C4-2B (cell line): ENCODE measurements around the gene NUDCD3.

Source experiments
- H3K27ac ChIP-seq: fragments of 450-650 bp; 2 replicates; pipeline ENCODE4 v1.5.1; 2017
- ZFX ChIP-seq: fragments of 450-650 bp; IDR thresholded peaks from 2 replicates; pipeline ENCODE4 v1.6.1; 2017
- TF ChIP-seq, protein P1 (sequence below): fragments of 450-650 bp; conservative IDR thresholded peaks from 2 replicates; pipeline ENCODE4 v1.5.1; 2017; ENCODE audit warnings: mild to moderate bottlenecking

NUDCD3 gene

DNA sequence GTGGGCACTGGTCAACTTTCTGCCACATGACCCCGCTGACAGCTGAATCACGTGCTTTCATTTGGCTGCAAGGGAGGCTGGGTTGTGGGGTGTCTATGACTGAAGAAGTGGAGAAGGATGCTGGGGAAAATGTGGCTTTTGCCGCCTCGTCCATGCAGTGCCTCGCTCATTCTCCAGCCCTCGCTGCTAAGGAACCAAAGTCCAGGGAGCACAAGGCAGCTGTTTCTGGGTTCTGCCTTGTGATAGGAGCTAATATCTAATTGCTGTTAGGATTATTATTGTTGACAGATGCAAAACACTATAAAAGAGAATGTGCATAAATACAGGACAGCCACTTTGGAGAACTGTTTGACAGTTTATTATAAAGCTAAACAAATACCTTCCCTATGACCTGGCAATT, 160.1 kb downstream of the NUDCD3 start:
- H3K27ac ChIP-seq, result no peak overlapping the region
- TF ChIP-seq, protein P1, sequence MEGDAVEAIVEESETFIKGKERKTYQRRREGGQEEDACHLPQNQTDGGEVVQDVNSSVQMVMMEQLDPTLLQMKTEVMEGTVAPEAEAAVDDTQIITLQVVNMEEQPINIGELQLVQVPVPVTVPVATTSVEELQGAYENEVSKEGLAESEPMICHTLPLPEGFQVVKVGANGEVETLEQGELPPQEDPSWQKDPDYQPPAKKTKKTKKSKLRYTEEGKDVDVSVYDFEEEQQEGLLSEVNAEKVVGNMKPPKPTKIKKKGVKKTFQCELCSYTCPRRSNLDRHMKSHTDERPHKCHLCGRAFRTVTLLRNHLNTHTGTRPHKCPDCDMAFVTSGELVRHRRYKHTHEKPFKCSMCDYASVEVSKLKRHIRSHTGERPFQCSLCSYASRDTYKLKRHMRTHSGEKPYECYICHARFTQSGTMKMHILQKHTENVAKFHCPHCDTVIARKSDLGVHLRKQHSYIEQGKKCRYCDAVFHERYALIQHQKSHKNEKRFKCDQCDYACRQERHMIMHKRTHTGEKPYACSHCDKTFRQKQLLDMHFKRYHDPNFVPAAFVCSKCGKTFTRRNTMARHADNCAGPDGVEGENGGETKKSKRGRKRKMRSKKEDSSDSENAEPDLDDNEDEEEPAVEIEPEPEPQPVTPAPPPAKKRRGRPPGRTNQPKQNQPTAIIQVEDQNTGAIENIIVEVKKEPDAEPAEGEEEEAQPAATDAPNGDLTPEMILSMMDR, result no peak
- no peak for TF ChIP-seq ZFX

DNA sequence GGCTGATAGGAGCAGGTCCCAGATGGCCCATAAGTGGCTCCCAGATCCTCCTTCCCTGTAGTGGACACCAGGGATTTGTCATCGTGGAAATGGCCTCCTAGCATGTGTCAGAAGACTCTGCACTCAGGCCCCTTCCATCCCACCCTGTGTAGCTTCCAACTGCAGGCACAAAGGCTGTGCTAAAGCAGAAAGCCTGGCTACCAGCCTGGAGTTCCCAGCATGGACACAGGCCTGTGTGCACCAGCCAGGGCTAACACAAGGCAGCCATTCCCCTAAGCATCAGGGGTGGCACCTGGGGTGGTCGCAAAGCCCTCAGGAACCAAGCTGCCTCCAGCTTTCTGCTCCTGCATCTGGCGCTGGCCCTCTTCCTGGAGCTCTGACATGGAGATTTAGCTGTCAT, 160.6 kb downstream of the NUDCD3 start:
- H3K27ac ChIP-seq, result no peak overlapping the region
- TF ChIP-seq ZFX, result no peak
- TF ChIP-seq, protein P1, result no peak
